Upper lobe of left lung (tissue), 6 donors: ENCODE data around the gene VAV2. TPM values are rescaled to one million over a fixed set of nuclear protein-coding genes. Genes with fewer than 3 reads are reported as not detected.

ENCODE experiments used
- ATAC-seq, 2 donors: fragments of 200-7000 bp; cut with Tn5 transposase; one replicate each; pipeline ENCODE4 v1.9.1; 2022; ENCODE audit warnings: mild to moderate bottlenecking in 2 of 2, moderate library complexity in 2 of 2; ENCODE audit not compliant: low FRiP score in 2 of 2
- DNase-seq, 2 donors: peaks; one replicate each; pipeline ENCODE4 v3.0.0-alpha.2; 2019 to 2020
- H3K27ac ChIP-seq, 4 donors: fragments of 200-600 bp; sonication (generic); one replicate each; pipeline ENCODE4 v1.5.1; 2016 to 2019
- H3K27me3 ChIP-seq, 4 donors: fragments of 200-600 bp; sonication (generic); one replicate each; pipeline ENCODE4 v1.5.1; 2017 to 2019
- H3K36me3 ChIP-seq, 4 donors: fragments of 200-600 bp; sonication (generic); one replicate each; pipeline ENCODE4 v1.5.1; 2016 to 2019
- H3K4me1 ChIP-seq, 4 donors: fragments of 200-600 bp; sonication (generic); one replicate each; pipeline ENCODE4 v1.5.1; 2018 to 2019
- H3K4me3 ChIP-seq, 4 donors: fragments of 200-600 bp; sonication (generic); one replicate each; pipeline ENCODE4 v1.5.1; 2017 to 2019; ENCODE audit warnings: mild to moderate bottlenecking in 2 of 4, moderate library complexity in 1 of 4
- H3K9me3 ChIP-seq, 4 donors: fragments of 200-600 bp; sonication (generic); one replicate each; pipeline ENCODE4 v1.5.1; 2018 to 2019
- EP300 ChIP-seq, 4 donors: sonication (generic); formaldehyde crosslinking; IDR thresholded peaks; one replicate each; pipeline ENCODE4 v1.5.1; 2017; ENCODE audit warnings: antibody characterized with exemption in 4 of 4, control low read depth in 2 of 4
- POLR2A ChIP-seq, 4 donors: fragments of 450-650 bp; IDR thresholded peaks; one replicate each; pipeline ENCODE4 v1.5.1; 2016 to 2017; ENCODE audit warnings: antibody characterized with exemption in 4 of 4, mild to moderate bottlenecking in 2 of 4
- POLR2AphosphoS5 ChIP-seq, 2 donors: sonication (generic); formaldehyde crosslinking; IDR thresholded peaks; one replicate each; pipeline ENCODE4 v1.5.1; 2017; ENCODE audit warnings: antibody characterized with exemption in 2 of 2
- WGBS, 2 donors: methylation state at CpG; one replicate each; pipeline ENCODE4 v1.1.5; 2017 to 2018; 5-methylcytosine and 5-hydroxymethylcytosine counted together
- total RNA-seq, 6 donors: library from RNA; depleted of rRNA in 4 of 6; stranded (reverse); fragments of >200 nt in 4 of 6; gene quantifications; one replicate each; pipeline versions ENCODE4 v1.1.0 to v1.2.1, GENCODE V29; 2016 to 2021
- TF ChIP-seq, protein P1 (sequence below), 6 experiments: fragments of 450-650 bp in 4 of 6; fragments of 200-600 bp in 2 of 6; sonication (generic) in 2 of 6; IDR thresholded peaks; one replicate each; pipeline ENCODE4 v1.5.1; 2016 to 2019; ENCODE audit warnings: antibody characterized with exemption in 6 of 6
- donor health status: DM: no; HTN: no; CAD: no; lungs with moderate emphysema.
- donor health status: DM: no; HTN: yes; CAD: no; lungs with severe emphysema.

VAV2 gene
- total RNA-seq, 6 donors from 2014 or later = 12.0 to 38.8 (median 22.0) TPM

DNA sequence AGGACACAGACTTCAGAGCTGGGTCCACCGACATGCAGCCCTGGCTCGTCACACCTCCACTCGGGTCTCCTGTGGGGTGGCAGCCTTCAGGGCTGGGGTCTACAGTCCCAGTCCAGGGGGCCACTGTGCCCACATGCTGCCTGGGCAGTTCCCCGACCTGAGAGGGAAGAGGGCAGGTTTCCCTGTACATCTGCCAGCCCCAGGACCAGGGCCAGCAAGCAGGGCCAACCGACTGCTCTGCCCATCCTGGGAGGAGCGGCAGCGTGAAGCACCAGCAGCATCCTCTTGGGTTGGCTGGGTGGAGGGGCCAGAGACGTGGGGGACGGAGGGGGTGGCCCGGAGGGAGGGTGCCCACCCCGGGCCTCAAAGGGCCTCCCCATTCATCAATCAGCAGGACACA is 133.4 kb downstream of the VAV2 start:
- H3K9me3 ChIP-seq = no peaks in the 10 kb centered on the region
- H3K4me3 ChIP-seq = no peak overlapping the region
- 87 to 92% methylated on average over 5 to 11 of the region's 11 CpGs for WGBS, 2 donors
- H3K27ac ChIP-seq = no peak overlapping the region
- H3K36me3 ChIP-seq = peaks cover 0 to 8% (median 2%) of the 10 kb centered on the region in 4 donors
- H3K27me3 ChIP-seq = no peaks in the 10 kb centered on the region
- no peak for ATAC-seq
- TF ChIP-seq POLR2A (IDR thresholded peaks at IDR 0.05) = no peak
- no peak for DNase-seq
- peaks cover 16 to 37% (median 29%) of the 10 kb centered on the region in 4 donors for H3K4me1 ChIP-seq

DNA sequence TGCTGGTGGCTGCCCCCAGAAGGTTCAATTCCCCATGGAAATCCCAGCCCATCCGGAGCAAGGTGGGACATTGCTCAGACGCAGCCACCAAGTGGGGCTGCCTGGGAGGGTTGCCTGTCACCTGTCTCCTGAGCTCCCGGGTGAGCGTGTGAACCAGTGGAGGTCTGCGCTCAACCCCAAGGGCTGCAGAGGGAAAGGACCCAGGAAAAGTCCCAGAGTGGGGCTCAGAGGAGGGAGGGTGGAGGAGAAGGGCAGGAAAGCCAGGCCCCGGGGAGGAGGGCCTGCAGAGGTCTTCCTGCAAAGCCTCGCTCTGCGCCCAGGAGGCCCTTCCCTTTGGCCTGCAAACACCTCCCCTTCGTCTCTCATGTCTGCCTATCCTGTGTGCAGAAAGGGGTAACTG is 134.5 kb downstream of the VAV2 start:
- Histone ChIP-seq H3K27me3 (no peaks in the 10 kb centered on the region), H3K4me3 (no peak overlapping the region), H3K36me3 (peaks cover 0 to 8% (median 2%) of the 10 kb centered on the region in 4 donors), H3K27ac (peak overlapping the region in 1 of 4 donors; percentile 83), H3K4me1 (peaks cover 12 to 26% (median 25%) of the 10 kb centered on the region in 4 donors), H3K9me3 (no peaks in the 10 kb centered on the region)
- WGBS, 2 donors = 93 to 94% methylated on average over 6 to 9 of the region's 9 CpGs
- no peak for TF ChIP-seq POLR2A (IDR thresholded peaks at IDR 0.05)
- no peak for TF ChIP-seq EP300 (IDR thresholded peaks at IDR 0.05)
- TF ChIP-seq, protein P1, sequence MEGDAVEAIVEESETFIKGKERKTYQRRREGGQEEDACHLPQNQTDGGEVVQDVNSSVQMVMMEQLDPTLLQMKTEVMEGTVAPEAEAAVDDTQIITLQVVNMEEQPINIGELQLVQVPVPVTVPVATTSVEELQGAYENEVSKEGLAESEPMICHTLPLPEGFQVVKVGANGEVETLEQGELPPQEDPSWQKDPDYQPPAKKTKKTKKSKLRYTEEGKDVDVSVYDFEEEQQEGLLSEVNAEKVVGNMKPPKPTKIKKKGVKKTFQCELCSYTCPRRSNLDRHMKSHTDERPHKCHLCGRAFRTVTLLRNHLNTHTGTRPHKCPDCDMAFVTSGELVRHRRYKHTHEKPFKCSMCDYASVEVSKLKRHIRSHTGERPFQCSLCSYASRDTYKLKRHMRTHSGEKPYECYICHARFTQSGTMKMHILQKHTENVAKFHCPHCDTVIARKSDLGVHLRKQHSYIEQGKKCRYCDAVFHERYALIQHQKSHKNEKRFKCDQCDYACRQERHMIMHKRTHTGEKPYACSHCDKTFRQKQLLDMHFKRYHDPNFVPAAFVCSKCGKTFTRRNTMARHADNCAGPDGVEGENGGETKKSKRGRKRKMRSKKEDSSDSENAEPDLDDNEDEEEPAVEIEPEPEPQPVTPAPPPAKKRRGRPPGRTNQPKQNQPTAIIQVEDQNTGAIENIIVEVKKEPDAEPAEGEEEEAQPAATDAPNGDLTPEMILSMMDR (IDR thresholded peaks at IDR 0.05) = no peak
- no peak for TF ChIP-seq POLR2AphosphoS5 (IDR thresholded peaks at IDR 0.05)
- no peak for DNase-seq
- no peak for ATAC-seq

DNA sequence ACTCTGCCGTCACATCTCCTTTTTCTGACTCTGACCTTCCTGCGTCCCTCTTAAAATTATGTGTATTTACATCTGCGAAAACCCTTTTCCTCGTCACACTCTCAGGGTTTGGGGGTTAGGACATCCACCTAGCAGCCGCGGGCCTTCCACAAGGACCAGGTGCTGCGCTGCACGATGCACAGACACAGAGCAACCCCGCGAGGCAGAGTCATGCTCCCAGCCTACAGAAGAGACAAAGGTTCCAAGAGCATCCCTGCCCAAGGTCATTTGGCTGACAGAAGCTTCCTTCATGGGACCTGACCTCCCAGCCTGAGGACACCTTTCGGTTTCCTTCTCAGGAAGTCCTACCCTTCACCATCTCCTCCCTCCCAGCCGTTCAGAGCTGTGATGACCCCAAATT is 135.3 kb downstream of the VAV2 start:
- no peak for ATAC-seq
- TF ChIP-seq POLR2A (IDR thresholded peaks at IDR 0.05) (no peak), POLR2AphosphoS5 (IDR thresholded peaks at IDR 0.05) (no peak), EP300 (IDR thresholded peaks at IDR 0.05) (no peak)
- TF ChIP-seq, protein P1 (IDR thresholded peaks at IDR 0.05) = no peak
- Histone ChIP-seq H3K27ac (peak overlapping the region; percentile 71 to 90 (median 81)), H3K9me3 (no peaks in the 10 kb centered on the region), H3K27me3 (no peaks in the 10 kb centered on the region), H3K4me3 (no peak overlapping the region), H3K4me1 (peaks cover 12 to 26% (median 19%) of the 10 kb centered on the region in 4 donors), H3K36me3 (peaks cover 0 to 8% (median 2%) of the 10 kb centered on the region in 4 donors)
- WGBS, 2 donors = 87 to 92% methylated on average over 12 of the region's 12 CpGs
- DNase-seq = no peak

DNA sequence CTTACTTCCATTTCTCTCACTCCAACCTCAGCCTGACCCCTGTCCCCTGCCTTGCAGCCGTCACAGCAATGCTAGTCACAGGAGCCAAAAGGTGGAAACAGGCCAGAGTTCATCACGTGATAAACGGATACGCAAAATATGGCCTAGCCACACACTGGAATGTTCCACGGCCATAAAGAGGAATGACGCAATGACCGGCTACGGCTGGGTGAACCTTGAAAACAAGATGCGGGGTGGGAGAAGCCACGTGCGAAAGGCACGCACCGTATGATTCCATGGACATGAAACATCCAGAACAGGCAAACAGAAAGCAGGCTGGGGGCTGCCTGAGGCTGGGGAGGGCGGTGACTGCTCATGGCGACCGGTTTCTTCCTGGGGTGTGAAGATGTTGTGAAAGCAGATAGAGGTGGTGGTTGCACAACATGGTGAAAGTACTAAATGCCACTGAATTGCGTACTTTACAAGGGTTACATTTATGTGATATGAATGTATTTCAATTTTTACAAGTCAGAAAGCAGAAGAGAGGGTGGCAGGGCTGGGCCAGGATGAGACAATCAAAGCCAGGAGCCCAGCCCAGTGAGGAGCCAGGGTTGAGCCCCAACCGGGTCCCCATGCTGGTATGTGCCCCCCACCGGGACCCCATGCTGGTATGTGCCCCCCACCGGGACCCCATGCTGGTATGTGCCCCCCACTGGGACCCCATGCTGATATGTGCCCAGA is 136.2 kb downstream of the VAV2 start:
- DNase-seq = peak in 1 of 2 donors; percentile 78
- Histone ChIP-seq H3K27me3 (no peaks in the 10 kb centered on the region), H3K4me1 (peaks cover 12 to 26% (median 17%) of the 10 kb centered on the region in 4 donors), H3K27ac (peak overlapping the region; percentile 71 to 90 (median 81)), H3K36me3 (peaks cover 0 to 6% (median 2%) of the 10 kb centered on the region in 4 donors), H3K4me3 (no peak overlapping the region), H3K9me3 (no peaks in the 10 kb centered on the region)
- 52 to 57% methylated on average over 20 of the region's 20 CpGs for WGBS, 2 donors
- peak; percentile 61 to 83 for ATAC-seq
- TF ChIP-seq, protein P1 (IDR thresholded peaks at IDR 0.05) = no peak
- peak in 2 of 4 donors; percentile 2 to 42 for TF ChIP-seq POLR2A (IDR thresholded peaks at IDR 0.05)
- TF ChIP-seq POLR2AphosphoS5 (IDR thresholded peaks at IDR 0.05) = peak; percentile 86 to 91
- TF ChIP-seq EP300 (IDR thresholded peaks at IDR 0.05) = peak; percentile 30 to 76 (median 49)

DNA sequence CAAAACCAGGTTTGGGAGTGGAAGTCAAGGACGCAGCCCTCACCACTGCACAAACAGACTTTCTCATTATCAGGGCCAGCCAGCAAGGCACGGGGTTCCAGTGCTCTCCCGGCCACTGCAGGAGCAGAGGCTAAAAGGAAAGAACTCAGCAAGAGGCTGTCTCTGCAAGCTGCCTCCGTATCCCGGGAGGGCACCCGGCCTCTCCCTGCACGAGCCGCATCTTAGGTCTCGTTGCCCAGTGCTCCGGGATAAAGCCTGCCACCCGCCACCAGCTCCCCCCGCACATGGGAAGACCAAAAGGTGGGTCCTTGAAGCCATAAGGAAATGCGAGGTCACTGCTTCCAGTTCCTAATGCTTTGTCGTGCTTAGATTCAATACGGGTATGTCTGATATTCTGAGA is 136.8 kb downstream of the VAV2 start:
- no peak overlapping the region for H3K4me3 ChIP-seq
- H3K36me3 ChIP-seq = peaks cover 0 to 5% (median under 1%) of the 10 kb centered on the region in 4 donors
- H3K4me1 ChIP-seq = peaks cover 12 to 26% (median 17%) of the 10 kb centered on the region in 4 donors
- TF ChIP-seq POLR2A (IDR thresholded peaks at IDR 0.05) (peak in 1 of 4 donors; percentile 18), EP300 (IDR thresholded peaks at IDR 0.05) (no peak), POLR2AphosphoS5 (IDR thresholded peaks at IDR 0.05) (no peak)
- TF ChIP-seq, protein P1 (IDR thresholded peaks at IDR 0.05) = no peak
- no peaks in the 10 kb centered on the region for H3K27me3 ChIP-seq
- H3K27ac ChIP-seq = peak overlapping the region; percentile 71 to 90 (median 81)
- H3K9me3 ChIP-seq = no peaks in the 10 kb centered on the region
- WGBS, 2 donors = 54 to 85% methylated on average over 13 to 15 of the region's 15 CpGs
- ATAC-seq = no peak
- no peak for DNase-seq
